Measurements from ENCODE around the gene CSRP3. TPM values are rescaled to one million over a fixed set of nuclear protein-coding genes. Genes with fewer than 3 reads are reported as not detected.

Gene CSRP3
- polyA plus RNA-seq, 2 of the 4 experiments (the other 2 are of a cell fraction), result not detected

- ATAC-seq (no peak), FAIRE-seq (no peak), DNase-seq (ENCODE audit: low read depth in 1 of 2, low spot score in 1 of 2) (no peak)
- WGBS (ENCODE audit: missing lambda C conversion rate), result 79% methylated on average over 9 of the region's 9 CpGs
- CTCF ChIA-PET, result no interaction called here
- Histone ChIP-seq H3K27ac (no peak overlapping the region), H3K4me3 (no peak overlapping the region), H3K4me1 (no peaks in the 10 kb centered on the region), H3K4me2 (no peak overlapping the region), H3K9me3 (no peaks in the 10 kb centered on the region)
- TF ChIP-seq JUNB (IDR thresholded peaks at IDR 0.05) (no peak), EHF (CRISPR knock-in tag; IDR thresholded peaks at IDR 0.05) (no peak), SMC3 (IDR thresholded peaks at IDR 0.05) (no peak), HOXB5 (CRISPR knock-in tag; IDR thresholded peaks at IDR 0.05) (no peak), HDAC2 (IDR thresholded peaks at IDR 0.05) (no peak), FOSB (CRISPR knock-in tag; IDR thresholded peaks at IDR 0.05) (no peak), BHLHE40 (IDR thresholded peaks at IDR 0.05; ENCODE audit: low read depth, low read length) (no peak), POLR2A (IDR thresholded peaks at IDR 0.05; ENCODE audit: low read length) (no peak), ZFP36 (IDR thresholded peaks at IDR 0.05; ENCODE audit: borderline replicate concordance, partially characterized antibody) (no peak)
- TF ChIP-seq, protein P1, sequence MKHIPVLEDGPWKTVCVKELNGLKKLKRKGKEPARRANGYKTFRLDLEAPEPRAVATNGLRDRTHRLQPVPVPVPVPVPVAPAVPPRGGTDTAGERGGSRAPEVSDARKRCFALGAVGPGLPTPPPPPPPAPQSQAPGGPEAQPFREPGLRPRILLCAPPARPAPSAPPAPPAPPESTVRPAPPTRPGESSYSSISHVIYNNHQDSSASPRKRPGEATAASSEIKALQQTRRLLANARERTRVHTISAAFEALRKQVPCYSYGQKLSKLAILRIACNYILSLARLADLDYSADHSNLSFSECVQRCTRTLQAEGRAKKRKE (CRISPR knock-in tag; IDR thresholded peaks at IDR 0.05; ENCODE audit: low read depth), result no peak
- POLR2A ChIA-PET, result no interaction called here
Observed at GRCh38 chr11:19187833-19188258, 13.9 kb downstream of the CSRP3 start.

DNA sequence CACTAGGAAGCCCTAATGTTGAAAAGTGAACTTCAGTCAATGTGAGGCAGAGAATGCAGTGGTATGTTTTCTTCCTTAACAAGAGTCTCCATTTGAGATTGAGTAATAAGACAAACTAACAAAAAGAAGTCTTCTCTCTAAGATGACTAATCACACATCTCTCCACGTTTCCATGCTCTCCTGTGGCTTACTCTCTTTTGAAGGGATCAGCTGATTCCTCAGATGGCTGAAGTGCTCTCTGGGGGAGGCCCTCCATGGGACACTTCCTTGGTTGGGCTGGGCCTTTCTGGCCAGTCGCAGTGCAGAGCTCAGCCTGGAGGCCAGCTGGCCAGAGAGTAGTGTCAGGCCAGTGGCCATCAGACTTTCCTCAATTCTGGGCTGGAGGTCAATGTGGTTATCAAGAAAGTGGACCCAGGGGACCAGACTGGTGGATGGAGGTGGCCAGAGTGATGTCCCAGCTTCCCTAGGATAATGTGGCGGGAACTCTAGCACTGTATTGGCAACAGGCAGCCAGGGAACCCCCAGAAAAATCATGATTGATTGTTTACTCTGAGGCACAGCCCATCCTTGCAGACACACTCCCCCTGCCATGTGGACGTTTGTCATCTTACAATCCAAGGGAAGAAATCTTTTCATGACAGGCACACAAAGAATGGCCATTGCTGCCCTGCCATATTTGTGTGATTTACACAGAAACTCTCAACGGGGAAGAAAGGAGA is 14.5 kb downstream of the CSRP3 start:
- CTCF ChIA-PET, result interaction anchor here (0.7 kb wide), 1 partner anchor 1113 kb away, joined by 3 read pairs; no protein-coding TSS in a partner anchor
- ATAC-seq, result no peak

GRCh38 chr11:19185516-19186052 is 16.2 kb downstream of the CSRP3 start:
- Histone ChIP-seq H3K4me1 (no peaks in the 10 kb centered on the region), H3K4me3 (no peak overlapping the region), H3K9me3 (no peaks in the 10 kb centered on the region), H3K27ac (no peak overlapping the region), H3K4me2 (no peak overlapping the region)
- DNase-seq (ENCODE audit: low read depth in 1 of 2, low spot score in 1 of 2), result no peak
- ChIA-PET POLR2A (no interaction called here), CTCF (no interaction called here)
- ATAC-seq, result no peak
- no peak for TF ChIP-seq CHD2 (IDR thresholded peaks at IDR 0.05; ENCODE audit: low read length, partially characterized antibody)
- no peak for TF ChIP-seq TFCP2L1 (CRISPR knock-in tag; IDR thresholded peaks at IDR 0.05)
- no peak for TF ChIP-seq RARB (CRISPR knock-in tag; IDR thresholded peaks at IDR 0.05)
- no peak for TF ChIP-seq KDM5A (IDR thresholded peaks at IDR 0.05)
- TF ChIP-seq FOSB (CRISPR knock-in tag; IDR thresholded peaks at IDR 0.05), result no peak
- no peak for TF ChIP-seq MAFK (IDR thresholded peaks at IDR 0.05; ENCODE audit: partially characterized antibody)
- no peak for TF ChIP-seq ZFP36 (IDR thresholded peaks at IDR 0.05; ENCODE audit: borderline replicate concordance, partially characterized antibody)
- no peak for TF ChIP-seq HEYL (CRISPR knock-in tag; IDR thresholded peaks at IDR 0.05)
- no peak for TF ChIP-seq SREBF2 (IDR thresholded peaks at IDR 0.05)
- no peak for TF ChIP-seq TP53 (CRISPR knock-in tag; IDR thresholded peaks at IDR 0.05)
- TF ChIP-seq EHF (CRISPR knock-in tag; IDR thresholded peaks at IDR 0.05), result no peak
- no peak for FAIRE-seq
- 50% methylated on average over 6 of the region's 6 CpGs for WGBS (ENCODE audit: missing lambda C conversion rate)

More for the DNA sequence above, 14.5 kb downstream of the CSRP3 start:
- no peak overlapping the region for H3K27ac ChIP-seq
- FAIRE-seq (no peak), DNase-seq (ENCODE audit: low read depth in 1 of 2, low spot score in 1 of 2) (no peak)
- H3K4me1 ChIP-seq, result no peaks in the 10 kb centered on the region
- TF ChIP-seq, protein P1 (CRISPR knock-in tag; IDR thresholded peaks at IDR 0.05; ENCODE audit: low read depth), result no peak
- TF ChIP-seq HEYL (CRISPR knock-in tag; IDR thresholded peaks at IDR 0.05) (no peak), HOXB5 (CRISPR knock-in tag; IDR thresholded peaks at IDR 0.05) (no peak), ESRRA (IDR thresholded peaks at IDR 0.05; ENCODE audit: borderline replicate concordance, low read length) (no peak), CHD2 (IDR thresholded peaks at IDR 0.05; ENCODE audit: low read length, partially characterized antibody) (no peak), MAZ (IDR thresholded peaks at IDR 0.05; ENCODE audit: borderline replicate concordance, low read depth, low read length) (no peak), BHLHE40 (IDR thresholded peaks at IDR 0.05; ENCODE audit: low read depth, low read length) (no peak), JUNB (IDR thresholded peaks at IDR 0.05) (no peak), ZFP36 (IDR thresholded peaks at IDR 0.05; ENCODE audit: borderline replicate concordance, partially characterized antibody) (no peak), PHF8 (IDR thresholded peaks at IDR 0.05; ENCODE audit: borderline replicate concordance, low read depth) (no peak), FOXS1 (CRISPR knock-in tag; IDR thresholded peaks at IDR 0.05) (no peak), ZC3H11A (IDR thresholded peaks at IDR 0.05) (no peak), POLR2AphosphoS2 (conservative IDR thresholded peaks at IDR 0.05; ENCODE audit: low read length) (no peak), RARB (CRISPR knock-in tag; IDR thresholded peaks at IDR 0.05) (no peak), ZSCAN20 (CRISPR knock-in tag; IDR thresholded peaks at IDR 0.05) (no peak)
- H3K4me2 ChIP-seq, result no peak overlapping the region
- WGBS (ENCODE audit: missing lambda C conversion rate), result 36% methylated on average over 5 of the region's 5 CpGs
- no peaks in the 10 kb centered on the region for H3K9me3 ChIP-seq
- no peak overlapping the region for H3K4me3 ChIP-seq
- POLR2A ChIA-PET, result no interaction called here
